ENCODE data around the gene MPC1. TPM values are rescaled to one million over a fixed set of nuclear protein-coding genes. Genes with fewer than 3 reads are reported as not detected.
"Not testable (repeated sequence)": the region's sequence is repeated elsewhere in the genome, so short reads cannot be mapped to it uniquely, and the experiment has no call there.

MPC1 gene
- total RNA-seq, 1 donor, result 33.8 TPM

DNA sequence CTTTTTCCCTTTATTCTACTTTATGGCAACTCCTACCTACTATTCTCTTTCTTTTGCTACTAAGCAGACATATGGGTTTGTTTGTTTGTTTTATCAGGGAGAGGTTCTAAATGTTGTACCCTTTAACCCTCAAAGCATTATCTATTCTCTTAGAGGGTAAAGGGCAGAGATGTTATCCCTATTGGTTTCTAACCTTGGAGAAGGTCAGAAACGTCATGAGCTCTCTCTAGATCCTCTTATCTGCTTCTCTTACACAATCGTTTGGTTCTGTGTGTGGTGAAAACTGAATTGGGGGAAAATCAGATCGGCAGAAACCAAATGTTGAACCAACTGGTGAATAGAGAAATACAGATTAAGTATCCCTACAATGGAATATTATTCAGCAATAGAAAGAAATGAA is 6.4 kb upstream of the MPC1 start:
- DNase-seq (ENCODE audit: low read depth), result no peak
- no peak overlapping the region for H3K4me3 ChIP-seq (ENCODE audit: low read depth, low read length)
- TF ChIP-seq, protein P1, sequence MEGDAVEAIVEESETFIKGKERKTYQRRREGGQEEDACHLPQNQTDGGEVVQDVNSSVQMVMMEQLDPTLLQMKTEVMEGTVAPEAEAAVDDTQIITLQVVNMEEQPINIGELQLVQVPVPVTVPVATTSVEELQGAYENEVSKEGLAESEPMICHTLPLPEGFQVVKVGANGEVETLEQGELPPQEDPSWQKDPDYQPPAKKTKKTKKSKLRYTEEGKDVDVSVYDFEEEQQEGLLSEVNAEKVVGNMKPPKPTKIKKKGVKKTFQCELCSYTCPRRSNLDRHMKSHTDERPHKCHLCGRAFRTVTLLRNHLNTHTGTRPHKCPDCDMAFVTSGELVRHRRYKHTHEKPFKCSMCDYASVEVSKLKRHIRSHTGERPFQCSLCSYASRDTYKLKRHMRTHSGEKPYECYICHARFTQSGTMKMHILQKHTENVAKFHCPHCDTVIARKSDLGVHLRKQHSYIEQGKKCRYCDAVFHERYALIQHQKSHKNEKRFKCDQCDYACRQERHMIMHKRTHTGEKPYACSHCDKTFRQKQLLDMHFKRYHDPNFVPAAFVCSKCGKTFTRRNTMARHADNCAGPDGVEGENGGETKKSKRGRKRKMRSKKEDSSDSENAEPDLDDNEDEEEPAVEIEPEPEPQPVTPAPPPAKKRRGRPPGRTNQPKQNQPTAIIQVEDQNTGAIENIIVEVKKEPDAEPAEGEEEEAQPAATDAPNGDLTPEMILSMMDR (IDR thresholded peaks at IDR 0.05; ENCODE audit: insufficient read depth, low read length), result no peak

DNA sequence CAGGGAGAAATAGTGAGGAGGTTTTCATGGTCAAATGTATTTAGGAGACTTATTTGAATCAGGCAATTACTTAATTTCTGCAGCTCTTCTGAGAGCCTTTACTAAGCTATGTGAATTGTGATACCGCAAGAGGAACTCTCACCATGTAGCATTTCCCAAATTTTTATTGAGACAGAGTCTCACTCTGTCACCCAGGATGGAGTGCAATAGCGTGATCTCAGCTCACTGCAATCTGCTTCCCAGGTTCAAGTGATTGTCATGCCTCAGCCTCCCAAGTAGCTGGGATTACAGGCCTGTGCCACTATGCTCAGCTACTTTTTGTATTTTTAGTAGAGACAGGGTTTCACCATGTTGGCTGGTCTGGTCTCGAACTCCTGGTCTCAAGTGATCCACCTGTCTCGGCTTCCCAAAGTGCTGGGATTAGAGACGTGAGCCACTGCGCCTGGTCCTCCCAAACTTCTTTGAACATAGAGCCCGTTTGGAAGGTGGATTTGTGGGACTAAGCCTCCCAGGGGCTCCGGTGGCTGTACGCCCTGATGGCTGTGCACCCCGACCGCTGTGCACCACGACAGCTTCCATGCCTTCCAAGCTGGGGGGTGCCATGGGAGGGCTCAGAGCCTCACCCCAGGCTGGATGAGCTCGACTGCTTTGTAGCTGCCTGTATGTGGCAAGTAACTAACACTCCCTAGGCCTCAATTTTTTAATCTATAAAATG is 5.7 kb upstream of the MPC1 start:
- TF ChIP-seq, protein P1 (IDR thresholded peaks at IDR 0.05; ENCODE audit: insufficient read depth, low read length), result no peak
- H3K4me3 ChIP-seq (ENCODE audit: low read depth, low read length), result no peak overlapping the region
- no peak for DNase-seq (ENCODE audit: low read depth)

DNA sequence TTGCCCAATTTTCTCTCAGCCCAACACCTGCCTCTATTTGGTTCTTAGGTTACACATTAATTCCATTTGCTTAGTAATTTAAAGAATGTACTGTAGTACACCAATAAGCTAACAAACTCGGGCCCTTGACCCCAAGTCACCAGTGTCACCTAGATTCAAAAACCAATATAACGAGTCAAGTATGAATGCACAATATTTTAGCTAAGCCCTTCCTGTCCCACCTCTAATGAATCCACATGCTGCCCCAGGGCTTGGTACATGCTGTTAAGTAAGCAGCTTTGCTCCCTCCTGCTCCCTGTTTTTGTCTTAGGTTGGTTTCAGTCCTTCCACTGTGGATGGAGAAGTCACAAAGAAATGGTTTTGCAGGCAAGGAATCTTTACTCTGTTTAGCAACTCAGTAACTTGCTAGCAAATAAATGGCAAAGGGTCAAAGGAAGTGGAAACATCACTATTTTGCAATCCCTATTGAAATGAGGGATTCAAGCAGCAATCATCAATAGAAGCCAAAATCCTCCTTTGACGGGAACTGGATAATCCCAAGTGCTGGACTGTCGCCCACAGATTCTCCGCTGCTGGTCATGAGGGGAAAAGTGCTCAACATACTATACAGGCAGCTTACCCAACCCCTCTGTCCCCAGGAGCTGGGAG is 5.0 kb upstream of the MPC1 start:
- no peak overlapping the region for H3K4me3 ChIP-seq (ENCODE audit: low read depth, low read length)
- no peak for DNase-seq (ENCODE audit: low read depth)
- TF ChIP-seq, protein P1 (IDR thresholded peaks at IDR 0.05; ENCODE audit: insufficient read depth, low read length), result no peak

DNA sequence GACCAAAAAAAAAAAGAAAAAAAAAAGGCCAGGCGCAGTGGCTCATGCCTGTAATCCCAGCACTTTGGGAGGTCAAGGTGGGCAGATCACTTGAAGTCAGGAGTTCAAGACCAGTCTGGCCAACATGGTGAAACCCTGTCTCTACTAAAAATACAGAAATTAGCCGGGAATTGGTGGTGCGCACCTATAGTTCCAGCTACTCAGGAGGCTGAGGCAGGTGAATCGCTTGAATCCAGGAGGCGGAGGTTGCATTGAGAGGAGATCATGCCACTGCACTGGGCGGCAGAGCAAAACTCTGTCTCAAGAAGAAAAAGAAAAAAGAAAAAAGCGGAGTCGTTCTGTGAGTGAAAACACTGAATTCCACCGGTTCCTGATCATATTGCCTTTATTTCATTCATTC is 4.4 kb upstream of the MPC1 start:
- H3K4me3 ChIP-seq (ENCODE audit: low read depth, low read length); DNase-seq (ENCODE audit: low read depth): not testable (repeated sequence)

DNA sequence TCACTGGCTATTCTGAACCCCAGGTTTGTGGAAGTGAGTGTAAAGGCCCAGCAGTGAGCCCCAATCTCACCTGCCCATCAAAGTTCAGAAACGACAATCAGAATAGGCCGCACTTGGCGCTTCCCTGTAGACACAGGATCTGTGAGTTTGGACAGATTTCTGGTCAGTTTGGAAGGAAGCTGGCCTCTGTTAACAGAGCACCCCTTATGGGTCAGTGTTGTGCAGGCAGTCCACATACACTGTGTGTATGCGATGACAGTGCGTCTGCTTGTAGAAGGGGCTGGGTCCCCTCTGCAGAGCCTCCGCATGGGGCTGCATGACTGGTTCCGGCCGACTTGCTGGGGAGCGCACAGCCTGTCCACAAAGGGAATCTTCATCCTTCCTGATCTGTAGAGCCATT is 3.4 kb upstream of the MPC1 start:
- TF ChIP-seq, protein P1 (IDR thresholded peaks at IDR 0.05; ENCODE audit: insufficient read depth, low read length), result no peak
- no peak for DNase-seq (ENCODE audit: low read depth)
- no peak overlapping the region for H3K4me3 ChIP-seq (ENCODE audit: low read depth, low read length)

DNA sequence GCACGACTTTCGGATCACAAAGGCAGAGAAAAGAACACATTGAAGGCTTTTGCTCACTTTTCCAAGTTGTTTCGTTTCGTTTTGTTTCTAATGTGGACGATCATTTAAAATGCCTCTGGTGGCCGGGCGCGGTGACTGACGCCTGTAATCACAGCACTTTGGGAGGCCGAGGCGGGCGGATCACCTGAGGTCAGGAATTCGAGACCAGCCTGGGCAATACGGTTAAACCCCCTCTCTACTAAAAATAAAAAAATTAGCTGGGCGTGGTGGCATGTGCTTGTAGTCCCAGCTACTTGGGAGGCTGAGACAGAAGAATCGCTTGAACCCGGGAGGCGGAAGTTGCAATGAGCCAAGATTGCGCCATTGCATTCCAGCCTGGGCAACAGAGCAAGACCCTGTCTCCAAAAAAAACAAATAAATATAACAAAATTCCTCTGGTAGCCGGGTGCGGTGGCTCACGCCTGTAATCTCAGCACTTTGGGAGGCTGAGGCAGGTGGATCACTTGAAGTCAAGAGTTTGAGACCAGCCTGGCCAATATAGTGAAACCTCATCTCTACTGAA is 1.1 kb upstream of the MPC1 start:
- peak; percentile 22 for DNase-seq (ENCODE audit: low read depth)
- TF ChIP-seq, protein P1 (IDR thresholded peaks at IDR 0.05; ENCODE audit: insufficient read depth, low read length), result peak; percentile 33

DNA sequence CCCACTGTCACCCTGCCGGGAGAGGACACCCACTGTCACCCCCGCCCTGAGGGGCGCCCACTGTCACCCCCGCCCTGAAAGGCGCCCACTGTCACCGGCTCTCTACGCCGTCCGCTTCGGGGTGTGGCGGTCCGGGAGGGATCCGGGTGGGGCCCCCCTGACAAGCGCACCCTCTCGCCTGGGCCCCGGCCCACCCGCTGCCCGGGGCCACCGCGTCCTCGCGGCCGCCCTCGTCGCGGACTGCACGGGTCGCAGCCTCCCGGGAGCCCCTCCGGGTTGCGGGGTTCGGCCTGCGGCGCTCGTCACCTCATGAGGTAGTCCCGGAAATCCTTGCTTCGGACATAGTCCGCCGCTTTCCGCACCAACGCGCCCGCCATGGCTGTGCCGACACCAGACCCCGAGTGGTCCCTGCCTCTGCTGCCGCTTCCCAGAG is 224 bp downstream of the MPC1 start:
- DNase-seq (ENCODE audit: low read depth), result no peak
- H3K4me3 ChIP-seq (ENCODE audit: low read depth, low read length), result peak overlapping the region; percentile 97

More for the DNA sequence above, 1.1 kb upstream of the MPC1 start:
- peak overlapping the region; percentile 76 for H3K4me3 ChIP-seq (ENCODE audit: low read depth, low read length)

More for the DNA sequence above, 224 bp downstream of the MPC1 start:
- TF ChIP-seq, protein P1 (IDR thresholded peaks at IDR 0.05; ENCODE audit: insufficient read depth, low read length), result no peak
